Lower leg skin (tissue), 3 donors: Measurements from ENCODE around the gene FOXL1.

ENCODE experiments used
- CTCF ChIP-seq, 3 donors: fragments of 450-650 bp; IDR thresholded peaks; one replicate each; pipeline ENCODE4 v1.5.1; 2016; ENCODE audit warnings: antibody characterized with exemption in 3 of 3, mild to moderate bottlenecking in 3 of 3, moderate library complexity in 2 of 3
- POLR2A ChIP-seq, 2 donors: fragments of 450-650 bp; IDR thresholded peaks; one replicate each; pipeline ENCODE4 v1.6.1; 2016 to 2017; ENCODE audit warnings: antibody characterized with exemption in 2 of 2, mild to moderate bottlenecking in 1 of 2, moderate library complexity in 1 of 2

- TF ChIP-seq CTCF (IDR thresholded peaks at IDR 0.05) (no peak), POLR2A (IDR thresholded peaks at IDR 0.05) (no peak)
Observed at GRCh38 chr16:86580791-86581170, 2.4 kb downstream of the FOXL1 start.
